Testis (tissue), 3 donors: ENCODE measurements around the gene FOXQ1. TPM values are rescaled to one million over a fixed set of nuclear protein-coding genes. Genes with fewer than 3 reads are reported as not detected.

Source experiments
- DNase-seq: peaks from one replicate; pipeline ENCODE4 v3.0.0-alpha.2; 2019
- H3K27ac ChIP-seq, 2 donors: fragments of 200-600 bp; sonication (generic); one replicate each; pipeline ENCODE4 v1.5.1; 2019
- H3K27me3 ChIP-seq: fragments of 200-600 bp; sonication (generic); one replicate; pipeline ENCODE4 v1.5.1; 2019
- H3K36me3 ChIP-seq: fragments of 200-600 bp; sonication (generic); one replicate; pipeline ENCODE4 v1.5.1; 2017; ENCODE audit warnings: low read depth; ENCODE audit errors: missing control alignments
- H3K4me1 ChIP-seq: fragments of 200-600 bp; sonication (generic); one replicate; pipeline ENCODE4 v1.5.1; 2019
- H3K4me3 ChIP-seq, 2 donors: fragments of 200-600 bp; sonication (generic); one replicate each; pipeline ENCODE4 v1.5.1; 2017 to 2019
- H3K9me3 ChIP-seq: fragments of 200-600 bp; sonication (generic); one replicate; pipeline ENCODE4 v1.5.1; 2017
- CTCF ChIP-seq, 3 experiments: fragments of 450-650 bp in 2 of 3; fragments of 200-600 bp in 1 of 3; sonication (generic) in 1 of 3; IDR thresholded peaks; one replicate each; pipeline ENCODE4 v1.5.1; 2016 to 2019; ENCODE audit warnings: antibody characterized with exemption in 3 of 3, mild to moderate bottlenecking in 2 of 3, moderate library complexity in 1 of 3
- POLR2A ChIP-seq: fragments of 450-650 bp; IDR thresholded peaks from one replicate; pipeline ENCODE4 v1.6.1; 2017; ENCODE audit warnings: antibody characterized with exemption, mild to moderate bottlenecking, moderate library complexity
- WGBS, 2 donors: methylation state at CpG; one replicate each; pipeline ENCODE4 v1.1.5; 2018; 5-methylcytosine and 5-hydroxymethylcytosine counted together
- intact Hi-C: fragments of 100-400 bp; cut with DNase I; formaldehyde crosslinking; loops from one replicate; pipeline ENCODE4 v1.15.1; 2023; ENCODE audit warnings: low total_unique reads
- polyA plus RNA-seq: library from polyadenylated mRNA; stranded (reverse); fragments of 350-450 nt; fragmentation: Illumina TruSeq; extraction: RNeasy Lipid Tissue Mini Kit (QIAGEN cat#74804); gene quantifications from one replicate; pipeline ENCODE4 v1.2.3, GENCODE V29; 2014; ENCODE audit warnings: low read depth, low replicate concordance; ENCODE audit not compliant: insufficient read depth
- total RNA-seq, 2 donors: library from RNA; depleted of rRNA; stranded (reverse); fragments of >200 nt; gene quantifications; one replicate each; pipeline ENCODE4 v1.2.3, GENCODE V29; 2016

FOXQ1 gene
- total and polyA plus RNA-seq, 3 donors from 2014 or later: 0.53 to 1.7 (median 1.7) TPM

- H3K36me3 ChIP-seq: no peaks in the 10 kb centered on the region
- intact Hi-C loops: no loop called here
- TF ChIP-seq CTCF (IDR thresholded peaks at IDR 0.05): no peak
- no peak overlapping the region for H3K27ac ChIP-seq
- H3K9me3 ChIP-seq: no peaks in the 10 kb centered on the region
- no peaks in the 10 kb centered on the region for H3K4me1 ChIP-seq
- 80 to 89% methylated on average over 11 of the region's 11 CpGs for WGBS, 2 donors
- no peaks in the 10 kb centered on the region for H3K27me3 ChIP-seq
- DNase-seq: no peak
- H3K4me3 ChIP-seq: no peak overlapping the region
Observed at GRCh38 chr6:1264619-1265445, 47.1 kb upstream of the FOXQ1 start.

GRCh38 chr6:1266686-1267056, 45.2 kb upstream of the FOXQ1 start:
- TF ChIP-seq POLR2A: no peak
- TF ChIP-seq CTCF (IDR thresholded peaks at IDR 0.05): no peak
- DNase-seq: no peak
- no peaks in the 10 kb centered on the region for H3K27me3 ChIP-seq
- H3K4me3 ChIP-seq: no peak overlapping the region
- WGBS, 2 donors: 85 to 90% methylated on average over 3 of the region's 3 CpGs
- H3K9me3 ChIP-seq: no peaks in the 10 kb centered on the region
- intact Hi-C loops: no loop called here
- H3K36me3 ChIP-seq: no peaks in the 10 kb centered on the region
- H3K27ac ChIP-seq: no peak overlapping the region
- H3K4me1 ChIP-seq: no peaks in the 10 kb centered on the region

- H3K27me3 ChIP-seq: no peaks in the 10 kb centered on the region
- no peak overlapping the region for H3K4me3 ChIP-seq
- intact Hi-C loops: no loop called here
- no peaks in the 10 kb centered on the region for H3K9me3 ChIP-seq
- no peaks in the 10 kb centered on the region for H3K4me1 ChIP-seq
- no peaks in the 10 kb centered on the region for H3K36me3 ChIP-seq
- no peak for TF ChIP-seq POLR2A
- DNase-seq: no peak
- 82 to 84% methylated on average over 8 of the region's 8 CpGs for WGBS, 2 donors
- H3K27ac ChIP-seq: no peak overlapping the region
Observed at GRCh38 chr6:1267057-1267732, 44.7 kb upstream of the FOXQ1 start.

- WGBS, 2 donors: 88 to 89% methylated on average over 18 of the region's 18 CpGs
- Histone ChIP-seq H3K27ac (no peak overlapping the region), H3K27me3 (no peaks in the 10 kb centered on the region), H3K36me3 (no peaks in the 10 kb centered on the region), H3K4me3 (no peak overlapping the region), H3K9me3 (no peaks in the 10 kb centered on the region), H3K4me1 (no peaks in the 10 kb centered on the region)
- no peak for TF ChIP-seq POLR2A
- no peak for TF ChIP-seq CTCF (IDR thresholded peaks at IDR 0.05)
- intact Hi-C loops: no loop called here
- no peak for DNase-seq
Observed at GRCh38 chr6:1267790-1268762, 43.8 kb upstream of the FOXQ1 start.
